ENCODE measurements around the gene NRXN3.
"Not testable (repeated sequence)": the region's sequence is repeated elsewhere in the genome, so short reads cannot be mapped to it uniquely, and the experiment has no call there.

The NRXN3 gene

DNA sequence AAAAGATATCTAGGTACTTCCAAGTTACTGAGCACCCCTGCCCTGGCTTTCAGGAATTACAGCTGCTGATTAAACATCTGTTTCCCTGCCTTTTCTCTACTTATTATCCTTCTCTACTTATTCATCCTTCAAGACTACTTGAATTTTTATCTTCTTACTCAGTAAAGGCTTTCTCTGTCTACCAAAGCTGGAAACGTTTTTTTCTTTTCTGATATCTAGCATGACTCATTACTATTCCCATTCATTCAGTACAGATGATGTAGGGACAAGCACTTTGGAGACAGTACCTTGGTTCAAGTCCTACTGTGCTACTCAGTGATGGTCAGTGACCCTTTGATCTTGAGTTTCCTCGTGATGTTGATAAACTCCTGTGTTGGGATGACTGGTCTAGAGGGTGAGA lies 848.7 kb downstream of the NRXN3 start:
- Histone ChIP-seq H3K9me3 (ENCODE audit: control insufficient read depth, low read length) (no peaks in the 10 kb centered on the region), H3K36me3 (ENCODE audit: control insufficient read depth, insufficient read depth, low read length) (no peaks in the 10 kb centered on the region), H3K4me1 (ENCODE audit: control insufficient read depth, insufficient read depth, low read length, poor library complexity, severe bottlenecking) (no peaks in the 10 kb centered on the region), H3K27me3 (replicated peaks; ENCODE audit: control insufficient read depth, insufficient read depth, low read length, poor library complexity, severe bottlenecking) (no peaks in the 10 kb centered on the region), H3K4me3 (ENCODE audit: insufficient read depth, low read depth, low read length, poor library complexity, severe bottlenecking) (no peak overlapping the region), H3K27ac (ENCODE audit: insufficient read depth, low read length, poor library complexity, severe bottlenecking) (no peak overlapping the region)
- no peak for DNase-seq

DNA sequence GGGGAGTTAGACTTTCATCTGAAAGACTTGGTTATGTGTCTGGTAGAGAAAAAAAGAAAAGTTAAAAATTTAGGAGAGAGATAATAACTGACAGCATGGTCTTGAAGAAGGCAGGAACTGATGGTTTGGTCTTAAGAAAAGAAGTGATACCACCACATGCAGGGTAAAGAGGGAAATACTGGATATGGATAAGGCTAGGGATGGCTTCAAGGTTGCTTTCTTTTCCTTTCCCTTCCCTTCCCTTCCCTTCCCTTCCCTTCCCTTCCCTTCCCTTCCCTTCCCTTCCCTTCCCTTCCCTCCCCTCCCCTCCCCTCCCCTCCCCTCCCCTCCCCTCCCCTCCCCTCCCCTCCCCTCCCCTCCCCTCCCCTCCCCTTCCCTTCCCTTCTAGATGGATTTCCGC lies 849.7 kb downstream of the NRXN3 start:
- H3K36me3 ChIP-seq (ENCODE audit: control insufficient read depth, insufficient read depth, low read length); H3K27ac ChIP-seq (ENCODE audit: insufficient read depth, low read length, poor library complexity, severe bottlenecking); H3K27me3 ChIP-seq (replicated peaks; ENCODE audit: control insufficient read depth, insufficient read depth, low read length, poor library complexity, severe bottlenecking); H3K9me3 ChIP-seq (ENCODE audit: control insufficient read depth, low read length); DNase-seq; H3K4me1 ChIP-seq (ENCODE audit: control insufficient read depth, insufficient read depth, low read length, poor library complexity, severe bottlenecking); H3K4me3 ChIP-seq (ENCODE audit: insufficient read depth, low read depth, low read length, poor library complexity, severe bottlenecking): not testable (repeated sequence)

DNA sequence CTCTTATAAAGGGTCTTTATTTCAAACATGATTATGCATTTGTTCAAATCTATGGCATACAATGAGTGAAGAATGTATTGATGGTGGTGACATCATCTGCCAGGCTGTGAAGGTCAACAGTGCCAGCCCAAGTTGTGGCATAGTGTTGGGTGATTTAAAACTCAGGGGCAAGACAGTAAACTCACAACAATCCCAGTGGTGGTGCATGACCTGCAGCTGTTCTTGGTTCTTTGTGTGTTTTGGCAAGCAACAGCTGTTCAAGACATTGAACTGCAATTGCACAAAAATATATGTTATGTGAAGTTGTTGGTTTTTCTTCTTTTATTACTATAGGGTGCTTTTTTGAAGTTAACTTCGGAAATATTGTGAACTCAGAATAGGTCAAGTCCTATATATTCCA lies 851.6 kb downstream of the NRXN3 start:
- no peak for DNase-seq
- H3K36me3 ChIP-seq (ENCODE audit: control insufficient read depth, insufficient read depth, low read length), result no peaks in the 10 kb centered on the region
- no peak overlapping the region for H3K27ac ChIP-seq (ENCODE audit: insufficient read depth, low read length, poor library complexity, severe bottlenecking)
- no peaks in the 10 kb centered on the region for H3K4me1 ChIP-seq (ENCODE audit: control insufficient read depth, insufficient read depth, low read length, poor library complexity, severe bottlenecking)
- H3K4me3 ChIP-seq (ENCODE audit: insufficient read depth, low read depth, low read length, poor library complexity, severe bottlenecking), result no peak overlapping the region
- no peaks in the 10 kb centered on the region for H3K27me3 ChIP-seq (replicated peaks; ENCODE audit: control insufficient read depth, insufficient read depth, low read length, poor library complexity, severe bottlenecking)
- H3K9me3 ChIP-seq (ENCODE audit: control insufficient read depth, low read length), result no peaks in the 10 kb centered on the region

DNA sequence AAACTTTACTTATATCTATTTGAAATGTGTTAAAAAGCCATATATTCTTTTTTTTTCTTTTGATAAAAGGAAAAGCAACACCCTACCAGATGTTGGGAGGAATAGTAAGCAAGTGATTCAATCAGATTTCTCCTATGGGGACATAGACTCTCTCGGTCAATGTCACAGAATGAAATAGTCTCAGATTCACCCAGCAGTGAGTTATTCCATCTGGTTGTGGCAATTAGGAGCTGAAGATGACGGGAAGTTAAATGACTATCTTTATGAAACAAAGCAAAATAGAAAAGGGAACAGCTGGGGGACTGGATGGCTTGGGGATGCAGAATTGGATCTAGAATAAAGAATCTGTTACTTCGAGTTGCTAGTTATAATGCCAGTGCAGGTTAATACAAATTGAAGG lies 857.0 kb downstream of the NRXN3 start:
- Histone ChIP-seq H3K27ac (ENCODE audit: insufficient read depth, low read length, poor library complexity, severe bottlenecking) (no peak overlapping the region), H3K9me3 (ENCODE audit: control insufficient read depth, low read length) (no peaks in the 10 kb centered on the region), H3K4me3 (ENCODE audit: insufficient read depth, low read depth, low read length, poor library complexity, severe bottlenecking) (no peak overlapping the region), H3K36me3 (ENCODE audit: control insufficient read depth, insufficient read depth, low read length) (no peaks in the 10 kb centered on the region), H3K4me1 (ENCODE audit: control insufficient read depth, insufficient read depth, low read length, poor library complexity, severe bottlenecking) (no peaks in the 10 kb centered on the region), H3K27me3 (replicated peaks; ENCODE audit: control insufficient read depth, insufficient read depth, low read length, poor library complexity, severe bottlenecking) (no peaks in the 10 kb centered on the region)
- DNase-seq, result no peak

DNA sequence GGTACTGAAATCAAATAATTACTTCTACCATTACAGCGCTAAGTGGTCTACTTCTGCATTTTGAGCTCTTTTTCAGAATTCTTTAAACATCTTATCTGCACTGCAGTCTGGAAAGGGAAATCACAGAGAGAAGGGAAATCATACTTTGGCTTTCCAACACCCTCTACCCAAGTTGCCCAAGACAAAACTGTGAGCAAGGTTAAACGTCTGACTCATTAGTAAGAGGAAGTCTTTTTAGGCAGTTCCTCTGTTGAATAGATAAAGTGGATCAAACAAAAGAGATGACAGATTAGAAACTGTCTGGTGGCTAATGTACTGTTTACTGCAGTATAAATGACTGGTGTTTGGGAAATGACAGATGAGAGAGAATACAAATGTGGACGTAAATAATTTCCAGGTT lies 858.1 kb downstream of the NRXN3 start:
- no peak for DNase-seq
- no peak overlapping the region for H3K4me3 ChIP-seq (ENCODE audit: insufficient read depth, low read depth, low read length, poor library complexity, severe bottlenecking)
- H3K27me3 ChIP-seq (replicated peaks; ENCODE audit: control insufficient read depth, insufficient read depth, low read length, poor library complexity, severe bottlenecking), result no peaks in the 10 kb centered on the region
- no peaks in the 10 kb centered on the region for H3K9me3 ChIP-seq (ENCODE audit: control insufficient read depth, low read length)
- H3K36me3 ChIP-seq (ENCODE audit: control insufficient read depth, insufficient read depth, low read length), result no peaks in the 10 kb centered on the region
- no peak overlapping the region for H3K27ac ChIP-seq (ENCODE audit: insufficient read depth, low read length, poor library complexity, severe bottlenecking)
- H3K4me1 ChIP-seq (ENCODE audit: control insufficient read depth, insufficient read depth, low read length, poor library complexity, severe bottlenecking), result no peaks in the 10 kb centered on the region

DNA sequence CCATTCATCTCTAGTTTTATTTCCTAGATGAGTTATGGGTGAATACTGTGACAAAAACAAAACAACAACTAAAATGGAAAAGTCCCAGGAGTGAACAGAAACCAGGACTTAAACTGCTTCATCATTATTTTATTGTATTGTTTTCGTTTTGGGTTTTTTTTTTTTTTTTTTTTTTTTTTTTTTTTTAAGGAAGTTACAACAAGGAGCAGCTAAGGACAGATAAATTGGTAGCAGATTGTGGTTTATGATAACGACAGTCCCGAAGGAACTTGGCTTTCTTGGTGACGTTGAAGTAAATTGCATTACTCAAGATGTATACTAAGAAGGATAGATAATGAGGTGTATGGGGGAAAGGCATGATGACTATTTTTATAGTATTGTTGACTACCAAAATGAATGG lies 866.3 kb downstream of the NRXN3 start:
- H3K9me3 ChIP-seq (ENCODE audit: control insufficient read depth, low read length), result no peaks in the 10 kb centered on the region
- H3K27ac ChIP-seq (ENCODE audit: insufficient read depth, low read length, poor library complexity, severe bottlenecking), result no peak overlapping the region
- no peak overlapping the region for H3K4me3 ChIP-seq (ENCODE audit: insufficient read depth, low read depth, low read length, poor library complexity, severe bottlenecking)
- H3K36me3 ChIP-seq (ENCODE audit: control insufficient read depth, insufficient read depth, low read length), result no peaks in the 10 kb centered on the region
- DNase-seq, result no peak
- H3K27me3 ChIP-seq (replicated peaks; ENCODE audit: control insufficient read depth, insufficient read depth, low read length, poor library complexity, severe bottlenecking), result no peaks in the 10 kb centered on the region
- H3K4me1 ChIP-seq (ENCODE audit: control insufficient read depth, insufficient read depth, low read length, poor library complexity, severe bottlenecking), result no peaks in the 10 kb centered on the region

DNA sequence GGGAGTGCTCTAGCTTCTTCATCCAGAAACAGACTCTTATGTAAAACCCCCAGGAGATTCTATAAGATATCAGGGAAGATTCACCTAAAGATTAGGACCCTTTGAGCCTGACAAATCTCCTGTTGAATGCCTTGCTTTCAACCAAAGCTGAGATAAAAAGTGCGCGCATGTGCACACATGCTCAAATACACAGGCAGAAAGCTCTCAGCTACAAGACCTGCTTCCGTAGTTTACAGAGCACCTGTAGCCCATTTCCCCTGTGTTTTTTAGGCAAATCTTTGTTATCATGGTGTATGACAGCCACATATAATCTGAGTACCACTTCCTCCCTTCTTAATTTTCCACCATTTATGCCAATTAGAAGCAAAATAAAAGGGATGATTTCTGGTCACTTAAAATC lies 866.9 kb downstream of the NRXN3 start:
- DNase-seq, result no peak
- no peaks in the 10 kb centered on the region for H3K9me3 ChIP-seq (ENCODE audit: control insufficient read depth, low read length)
- no peaks in the 10 kb centered on the region for H3K4me1 ChIP-seq (ENCODE audit: control insufficient read depth, insufficient read depth, low read length, poor library complexity, severe bottlenecking)
- H3K27me3 ChIP-seq (replicated peaks; ENCODE audit: control insufficient read depth, insufficient read depth, low read length, poor library complexity, severe bottlenecking), result no peaks in the 10 kb centered on the region
- no peak overlapping the region for H3K27ac ChIP-seq (ENCODE audit: insufficient read depth, low read length, poor library complexity, severe bottlenecking)
- H3K36me3 ChIP-seq (ENCODE audit: control insufficient read depth, insufficient read depth, low read length), result no peaks in the 10 kb centered on the region
- no peak overlapping the region for H3K4me3 ChIP-seq (ENCODE audit: insufficient read depth, low read depth, low read length, poor library complexity, severe bottlenecking)

DNA sequence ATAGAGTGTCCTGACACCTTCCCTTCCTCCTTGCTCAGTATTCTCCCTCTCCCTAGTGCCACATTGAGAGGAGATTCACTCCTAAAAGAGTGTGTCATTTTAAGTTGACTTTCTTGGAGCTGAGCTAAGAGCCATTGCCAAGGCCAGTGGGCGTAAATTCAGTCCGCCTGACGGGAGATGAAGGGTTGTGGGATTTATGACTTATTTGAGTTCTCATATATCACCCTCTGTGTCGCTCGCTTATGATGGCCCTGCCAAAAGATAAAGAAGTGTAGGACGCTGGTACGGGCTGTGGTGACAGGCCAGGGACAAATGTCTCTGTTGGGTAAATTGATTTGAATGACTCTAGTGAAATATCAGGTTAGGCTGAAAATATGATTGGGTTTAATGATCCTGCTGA lies 867.4 kb downstream of the NRXN3 start:
- no peak for DNase-seq
- no peaks in the 10 kb centered on the region for H3K9me3 ChIP-seq (ENCODE audit: control insufficient read depth, low read length)
- H3K27ac ChIP-seq (ENCODE audit: insufficient read depth, low read length, poor library complexity, severe bottlenecking), result no peak overlapping the region
- H3K27me3 ChIP-seq (replicated peaks; ENCODE audit: control insufficient read depth, insufficient read depth, low read length, poor library complexity, severe bottlenecking), result no peaks in the 10 kb centered on the region
- H3K36me3 ChIP-seq (ENCODE audit: control insufficient read depth, insufficient read depth, low read length), result no peaks in the 10 kb centered on the region
- H3K4me3 ChIP-seq (ENCODE audit: insufficient read depth, low read depth, low read length, poor library complexity, severe bottlenecking), result no peak overlapping the region
- no peaks in the 10 kb centered on the region for H3K4me1 ChIP-seq (ENCODE audit: control insufficient read depth, insufficient read depth, low read length, poor library complexity, severe bottlenecking)

DNA sequence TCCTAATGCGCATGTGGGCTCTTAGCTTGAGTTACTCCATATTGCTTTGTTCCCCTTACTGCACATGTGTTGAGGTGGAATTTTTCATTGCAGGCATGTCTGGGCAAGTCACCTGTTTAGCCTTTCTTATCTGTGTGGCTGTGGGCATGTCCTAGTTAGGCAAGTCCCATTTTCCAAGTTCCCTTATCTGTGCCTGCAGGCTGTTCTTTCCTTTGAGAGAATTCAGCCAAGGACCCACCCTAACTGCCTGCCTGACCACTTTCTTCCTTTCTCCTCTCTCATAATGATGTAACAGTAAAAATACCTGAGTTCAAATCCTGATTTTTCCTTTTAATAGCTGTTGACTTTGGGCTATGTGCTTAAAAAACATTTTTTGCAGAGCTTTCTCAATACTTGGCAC lies 870.6 kb downstream of the NRXN3 start:
- Histone ChIP-seq H3K36me3 (ENCODE audit: control insufficient read depth, insufficient read depth, low read length) (no peaks in the 10 kb centered on the region), H3K27ac (ENCODE audit: insufficient read depth, low read length, poor library complexity, severe bottlenecking) (no peak overlapping the region), H3K4me3 (ENCODE audit: insufficient read depth, low read depth, low read length, poor library complexity, severe bottlenecking) (no peak overlapping the region), H3K9me3 (ENCODE audit: control insufficient read depth, low read length) (no peaks in the 10 kb centered on the region), H3K4me1 (ENCODE audit: control insufficient read depth, insufficient read depth, low read length, poor library complexity, severe bottlenecking) (no peaks in the 10 kb centered on the region), H3K27me3 (replicated peaks; ENCODE audit: control insufficient read depth, insufficient read depth, low read length, poor library complexity, severe bottlenecking) (no peaks in the 10 kb centered on the region)
- no peak for DNase-seq

DNA sequence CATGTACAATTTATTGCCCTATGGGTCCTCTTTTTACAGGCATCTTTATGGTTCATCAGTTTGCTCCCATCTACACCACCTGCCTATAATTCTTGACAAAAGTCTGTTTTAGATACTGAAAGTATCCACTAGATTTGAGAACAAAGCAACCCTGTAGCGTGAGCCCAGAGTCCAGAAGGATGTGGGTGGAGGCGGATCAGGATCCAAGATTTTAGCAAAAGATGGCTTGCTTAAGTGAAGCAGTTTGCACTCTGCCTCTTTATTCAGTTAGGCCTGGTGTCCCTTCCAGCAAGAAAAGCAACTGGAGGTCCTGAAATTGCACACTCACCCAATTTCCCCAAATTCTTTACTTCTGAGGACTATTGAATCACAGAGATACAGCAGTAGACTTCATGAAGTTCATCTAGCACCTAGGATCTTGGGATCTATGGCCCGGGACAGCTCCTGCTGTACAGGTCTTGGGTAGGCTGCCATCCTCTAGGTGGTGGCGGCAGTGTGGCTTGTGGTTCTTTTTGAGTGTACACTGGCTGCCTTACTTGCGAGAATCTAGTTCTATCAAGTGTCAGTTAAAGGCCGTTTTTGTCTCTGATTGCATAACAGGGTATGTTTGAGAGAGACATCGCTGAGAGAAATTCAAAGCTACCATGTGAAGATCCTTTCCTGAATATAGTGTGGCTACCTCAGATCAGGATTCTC lies 873.2 kb downstream of the NRXN3 start:
- H3K27ac ChIP-seq (ENCODE audit: insufficient read depth, low read length, poor library complexity, severe bottlenecking), result no peak overlapping the region
- no peak overlapping the region for H3K4me3 ChIP-seq (ENCODE audit: insufficient read depth, low read depth, low read length, poor library complexity, severe bottlenecking)
- H3K9me3 ChIP-seq (ENCODE audit: control insufficient read depth, low read length), result no peaks in the 10 kb centered on the region
- no peaks in the 10 kb centered on the region for H3K4me1 ChIP-seq (ENCODE audit: control insufficient read depth, insufficient read depth, low read length, poor library complexity, severe bottlenecking)
- no peaks in the 10 kb centered on the region for H3K36me3 ChIP-seq (ENCODE audit: control insufficient read depth, insufficient read depth, low read length)
- no peaks in the 10 kb centered on the region for H3K27me3 ChIP-seq (replicated peaks; ENCODE audit: control insufficient read depth, insufficient read depth, low read length, poor library complexity, severe bottlenecking)
- no peak for DNase-seq

All from effector memory CD4-positive, alpha-beta T cell (primary cell).